ENCODE measurements around the gene MSRB3. TPM values are rescaled to one million over a fixed set of nuclear protein-coding genes. Genes with fewer than 3 reads are reported as not detected.
"Not testable (repeated sequence)": the region's sequence is repeated elsewhere in the genome, so short reads cannot be mapped to it uniquely, and the experiment has no call there.

MSRB3 gene
- total RNA-seq, 3 donors from 2014 or later: 8.1 to 154 (median 18.3) TPM

DNA sequence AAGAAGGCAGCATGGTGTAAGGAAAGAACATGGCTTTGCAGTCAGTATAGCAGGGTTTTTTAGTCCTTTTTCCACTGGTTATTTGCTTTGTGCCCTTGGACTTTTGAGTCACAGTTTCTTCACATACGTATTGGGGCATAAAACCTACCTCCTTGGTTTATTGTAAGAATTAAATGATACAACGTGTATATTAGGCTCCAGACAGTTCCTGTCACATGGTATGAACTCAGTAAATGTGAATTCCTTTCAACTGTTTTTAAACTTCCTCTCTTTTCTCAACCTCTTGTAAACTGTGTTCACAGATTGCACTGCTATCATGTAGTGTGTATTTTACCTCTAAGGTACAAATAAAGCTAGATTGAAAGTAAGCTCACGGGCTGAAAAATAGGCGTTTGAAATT lies 29.5 kb downstream of the MSRB3 start:
- no peaks in the 10 kb centered on the region for H3K9me3 ChIP-seq
- no peaks in the 10 kb centered on the region for H3K4me1 ChIP-seq (ENCODE audit: low read depth)
- intact Hi-C loops (cut with DNase I, micrococcal nuclease): no loop called here
- H3K36me3 ChIP-seq (ENCODE audit: low read depth): no peaks in the 10 kb centered on the region
- DNase-seq (no peak), ATAC-seq (no peak)
- H3K4me3 ChIP-seq: no peak overlapping the region
- TF ChIP-seq, protein P1, sequence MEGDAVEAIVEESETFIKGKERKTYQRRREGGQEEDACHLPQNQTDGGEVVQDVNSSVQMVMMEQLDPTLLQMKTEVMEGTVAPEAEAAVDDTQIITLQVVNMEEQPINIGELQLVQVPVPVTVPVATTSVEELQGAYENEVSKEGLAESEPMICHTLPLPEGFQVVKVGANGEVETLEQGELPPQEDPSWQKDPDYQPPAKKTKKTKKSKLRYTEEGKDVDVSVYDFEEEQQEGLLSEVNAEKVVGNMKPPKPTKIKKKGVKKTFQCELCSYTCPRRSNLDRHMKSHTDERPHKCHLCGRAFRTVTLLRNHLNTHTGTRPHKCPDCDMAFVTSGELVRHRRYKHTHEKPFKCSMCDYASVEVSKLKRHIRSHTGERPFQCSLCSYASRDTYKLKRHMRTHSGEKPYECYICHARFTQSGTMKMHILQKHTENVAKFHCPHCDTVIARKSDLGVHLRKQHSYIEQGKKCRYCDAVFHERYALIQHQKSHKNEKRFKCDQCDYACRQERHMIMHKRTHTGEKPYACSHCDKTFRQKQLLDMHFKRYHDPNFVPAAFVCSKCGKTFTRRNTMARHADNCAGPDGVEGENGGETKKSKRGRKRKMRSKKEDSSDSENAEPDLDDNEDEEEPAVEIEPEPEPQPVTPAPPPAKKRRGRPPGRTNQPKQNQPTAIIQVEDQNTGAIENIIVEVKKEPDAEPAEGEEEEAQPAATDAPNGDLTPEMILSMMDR (IDR thresholded peaks at IDR 0.05): no peak

DNA sequence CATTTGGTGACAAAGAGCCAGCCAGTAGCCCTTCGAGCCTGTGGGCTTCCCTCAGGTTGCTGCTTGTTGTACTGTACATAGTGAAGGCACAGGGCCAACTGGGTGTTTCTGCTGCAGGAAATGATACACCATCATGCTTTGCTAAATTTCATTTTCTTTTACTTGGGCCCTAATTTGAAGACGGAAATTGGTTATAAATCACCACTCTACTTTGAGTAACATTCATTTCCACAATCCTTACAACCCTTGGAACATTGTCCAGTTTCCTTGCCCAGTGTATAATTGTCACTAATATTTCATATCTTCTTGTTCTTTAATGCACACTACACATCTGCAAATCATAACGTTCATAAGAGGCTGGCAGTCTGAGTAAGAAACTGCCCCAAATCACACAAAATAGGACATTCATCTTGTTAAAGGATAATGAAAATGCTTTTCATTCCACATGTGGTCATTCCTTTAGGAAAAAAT lies 30.2 kb downstream of the MSRB3 start:
- no peak overlapping the region for H3K4me3 ChIP-seq
- no peaks in the 10 kb centered on the region for H3K36me3 ChIP-seq (ENCODE audit: low read depth)
- intact Hi-C loops (cut with DNase I, micrococcal nuclease): no loop called here
- TF ChIP-seq, protein P1 (IDR thresholded peaks at IDR 0.05): no peak
- no peaks in the 10 kb centered on the region for H3K9me3 ChIP-seq
- no peak for ATAC-seq
- no peaks in the 10 kb centered on the region for H3K4me1 ChIP-seq (ENCODE audit: low read depth)
- DNase-seq: no peak

DNA sequence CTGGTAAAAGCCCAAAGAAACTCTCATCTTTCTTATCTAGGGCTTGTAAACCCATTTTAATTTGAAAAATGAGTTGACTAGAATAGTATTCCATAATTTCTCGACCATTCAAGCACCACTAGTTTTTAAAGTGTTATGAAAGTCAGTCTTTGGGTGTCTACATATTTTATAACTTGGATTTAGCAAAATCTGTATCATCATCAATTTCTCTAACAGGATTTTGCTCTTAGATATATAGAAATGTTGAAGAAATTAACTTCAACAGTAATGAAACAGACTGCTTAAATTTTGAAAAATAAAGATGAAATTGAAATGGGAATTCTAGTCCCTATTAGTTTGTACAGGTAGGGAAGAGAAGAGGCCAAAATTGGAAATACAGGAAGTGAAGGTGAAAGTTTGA lies 32.8 kb downstream of the MSRB3 start:
- intact Hi-C loops (cut with DNase I, micrococcal nuclease): no loop called here
- H3K4me3 ChIP-seq: no peak overlapping the region
- TF ChIP-seq, protein P1 (IDR thresholded peaks at IDR 0.05): no peak
- H3K36me3 ChIP-seq (ENCODE audit: low read depth): no peaks in the 10 kb centered on the region
- no peaks in the 10 kb centered on the region for H3K4me1 ChIP-seq (ENCODE audit: low read depth)
- no peaks in the 10 kb centered on the region for H3K9me3 ChIP-seq
- DNase-seq (no peak), ATAC-seq (no peak)

DNA sequence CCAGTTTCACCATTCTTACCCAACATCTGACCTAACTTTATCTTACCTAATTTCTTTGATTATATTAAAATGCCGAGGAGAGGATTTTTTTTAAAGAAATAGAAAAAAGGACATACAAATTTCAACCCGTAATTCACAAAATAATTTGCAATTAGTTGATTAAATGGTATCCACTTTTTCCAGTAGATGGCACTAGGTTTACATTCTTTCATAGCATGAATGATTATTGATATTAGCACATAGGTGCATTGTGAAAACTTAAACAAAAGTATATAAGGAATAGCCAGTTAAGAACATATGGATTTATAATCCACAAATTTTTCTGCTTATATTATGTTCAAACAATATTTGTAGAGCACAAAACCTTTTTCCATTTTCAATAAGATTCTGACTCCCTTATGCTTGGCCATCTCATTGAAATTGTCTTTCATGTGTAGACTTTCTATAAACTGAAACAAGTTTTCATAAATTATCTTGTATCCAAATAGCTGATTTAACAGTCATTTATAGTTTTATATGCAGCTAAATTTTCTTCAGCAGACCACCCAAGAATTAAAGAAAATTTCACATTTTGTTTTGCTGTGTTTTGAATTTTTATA lies 35.3 kb downstream of the MSRB3 start:
- Histone ChIP-seq H3K4me1 (ENCODE audit: low read depth) (no peaks in the 10 kb centered on the region), H3K4me3 (no peak overlapping the region), H3K36me3 (ENCODE audit: low read depth) (no peaks in the 10 kb centered on the region), H3K9me3 (no peaks in the 10 kb centered on the region)
- TF ChIP-seq, protein P1 (IDR thresholded peaks at IDR 0.05): no peak
- DNase-seq: no peak
- ATAC-seq: no peak
- intact Hi-C loops (cut with DNase I, micrococcal nuclease): no loop called here

DNA sequence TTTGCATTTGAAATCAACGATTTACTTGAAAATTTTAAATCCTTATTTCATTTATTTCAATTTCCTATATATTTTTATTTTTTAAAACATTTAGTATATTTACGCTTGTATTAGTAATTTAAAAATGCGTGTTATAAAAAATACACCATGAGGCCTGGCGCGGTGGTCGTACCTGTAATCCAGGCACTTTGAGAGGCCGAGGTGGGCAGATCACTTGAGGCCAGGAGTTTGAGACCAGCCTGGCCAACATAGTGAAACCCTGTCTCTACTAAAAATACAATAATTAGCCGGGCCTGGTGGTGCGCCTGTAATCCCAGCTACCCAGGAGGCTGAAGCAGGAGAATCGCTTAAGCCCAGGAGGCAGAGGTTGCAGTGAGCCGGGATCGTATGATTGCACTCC lies 36.8 kb downstream of the MSRB3 start:
- H3K4me3 ChIP-seq; H3K36me3 ChIP-seq (ENCODE audit: low read depth); intact Hi-C loops (cut with DNase I, micrococcal nuclease); ATAC-seq; DNase-seq; H3K9me3 ChIP-seq; H3K4me1 ChIP-seq (ENCODE audit: low read depth): not testable (repeated sequence)

DNA sequence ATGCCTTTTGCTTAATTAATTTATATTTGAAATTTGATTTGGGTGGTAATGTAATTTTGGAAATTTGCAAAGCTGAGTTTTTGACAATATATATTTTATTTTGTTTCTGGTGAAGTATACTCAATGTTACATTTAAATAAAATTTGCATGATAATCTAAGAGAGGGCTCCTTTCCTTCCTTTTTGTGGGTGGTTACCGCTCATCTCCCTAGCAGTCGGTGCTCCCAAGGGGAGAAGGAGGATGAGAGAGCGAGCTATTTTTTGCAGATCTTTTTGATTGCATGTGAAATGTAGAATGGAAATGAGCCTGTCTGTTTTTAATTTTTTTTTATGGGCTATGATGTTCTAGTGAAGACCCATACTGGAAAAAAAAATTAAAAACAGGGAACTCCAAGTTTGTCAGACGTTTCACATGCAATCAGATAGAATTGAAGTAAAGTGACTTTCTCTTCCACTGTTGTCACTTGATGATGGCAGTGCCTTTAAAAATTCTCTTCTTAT lies 39.8 kb downstream of the MSRB3 start:
- ATAC-seq: no peak
- Histone ChIP-seq H3K9me3 (no peaks in the 10 kb centered on the region), H3K4me3 (no peak overlapping the region), H3K4me1 (ENCODE audit: low read depth) (no peaks in the 10 kb centered on the region), H3K36me3 (ENCODE audit: low read depth) (no peaks in the 10 kb centered on the region)
- intact Hi-C loops (cut with DNase I, micrococcal nuclease): no loop called here
- DNase-seq: no peak
- TF ChIP-seq, protein P1 (IDR thresholded peaks at IDR 0.05): no peak
